Naive thymus-derived CD4-positive, alpha-beta T cell (primary cell): ENCODE measurements around the gene TBC1D4. TPM values are rescaled to one million over a fixed set of nuclear protein-coding genes. Genes with fewer than 3 reads are reported as not detected.
A peak's percentile ranks its signal among the peaks of the same experiment; 100 is the strongest.
"Not testable (repeated sequence)": the region's sequence is repeated elsewhere in the genome, so short reads cannot be mapped to it uniquely, and the experiment has no call there.

Experiments used
- ATAC-seq: fragments of 150-1000 bp; cut with Tn5 transposase; 2 replicates; pipeline ENCODE4 v1.10.0; 2021; ENCODE audit warnings: mild to moderate bottlenecking, moderate library complexity
- CTCF ChIA-PET: fragments of 350-600 bp; sonication (Branson Sonifier 250); formaldehyde crosslinking; loops from one replicate; lab custom pipeline; 2021; ENCODE audit warnings: antibody characterized with exemption; lab: Charles Lee
- POLR2A ChIA-PET: fragments of 350-600 bp; sonication (Branson Sonifier 250); formaldehyde crosslinking; loops from one replicate; lab custom pipeline; 2021; ENCODE audit warnings: antibody characterized with exemption, inconsistent platforms; lab: Charles Lee
- DNase-seq, 9 donors: peaks; one replicate each; pipeline versions ENCODE4 v3.0.0 to v3.0.0-alpha.2; 2020 to 2022; ENCODE audit warnings: mixed read lengths in 1 of 9
- H3K27ac ChIP-seq: one replicate; pipeline ENCODE4 v1.7.0; 2013; ENCODE audit warnings: mild to moderate bottlenecking, low read depth, low read length, moderate library complexity
- H3K27me3 ChIP-seq, 2 donors: one replicate each; pipeline ENCODE4 v1.7.0; 2013; ENCODE audit warnings: low read length in 2 of 2, mild to moderate bottlenecking in 2 of 2, moderate library complexity in 2 of 2; ENCODE audit not compliant: control insufficient read depth in 2 of 2, insufficient read depth in 2 of 2
- H3K36me3 ChIP-seq, 3 experiments: 1 replicate in 2 of 3; 2 replicates in 1 of 3; pipeline ENCODE4 v1.7.0; 2013; ENCODE audit warnings: low read length in 3 of 3, mild to moderate bottlenecking in 3 of 3, moderate library complexity in 1 of 3; ENCODE audit not compliant: insufficient read depth in 3 of 3, control insufficient read depth in 2 of 3
- H3K4me1 ChIP-seq, 2 donors: one replicate each; pipeline ENCODE4 v1.7.0; 2013; ENCODE audit warnings: low read length in 2 of 2, mild to moderate bottlenecking in 2 of 2, moderate library complexity in 1 of 2; ENCODE audit not compliant: control insufficient read depth in 2 of 2, insufficient read depth in 2 of 2
- H3K4me3 ChIP-seq: 2 replicates; pipeline ENCODE4 v1.7.0; 2013; ENCODE audit warnings: mild to moderate bottlenecking, low read length
- H3K9me3 ChIP-seq, 3 experiments: 1 replicate in 2 of 3; 2 replicates in 1 of 3; pipeline ENCODE4 v1.7.0; 2013; ENCODE audit warnings: low read length in 3 of 3; ENCODE audit not compliant: control insufficient read depth in 2 of 3
- H3K27ac Mint-ChIP-seq, 9 donors: one replicate each; pipeline ENCODE4 v1.8.0; 2020 to 2022; ENCODE audit warnings: mixed read lengths in 9 of 9, mild to moderate bottlenecking in 8 of 9, moderate library complexity in 5 of 9, inconsistent platforms in 2 of 9
- H3K27me3 Mint-ChIP-seq, 5 donors: one replicate each; pipeline ENCODE4 v1.8.0; 2021 to 2022; ENCODE audit warnings: mixed read lengths in 5 of 5, mild to moderate bottlenecking in 1 of 5
- H3K36me3 Mint-ChIP-seq, 5 donors: one replicate each; pipeline ENCODE4 v1.8.0; 2020 to 2022; ENCODE audit warnings: mixed read lengths in 5 of 5, mild to moderate bottlenecking in 3 of 5, inconsistent platforms in 1 of 5
- H3K4me1 Mint-ChIP-seq, 7 donors: one replicate each; pipeline ENCODE4 v1.8.0; 2020 to 2022; ENCODE audit warnings: mixed read lengths in 7 of 7, mild to moderate bottlenecking in 3 of 7, inconsistent platforms in 1 of 7
- H3K4me3 Mint-ChIP-seq, 10 donors: one replicate each; pipeline ENCODE4 v1.8.0; 2020 to 2022; ENCODE audit warnings: mild to moderate bottlenecking in 10 of 10, mixed read lengths in 10 of 10, moderate library complexity in 6 of 10, inconsistent platforms in 2 of 10
- H3K9me3 Mint-ChIP-seq, 11 donors: one replicate each; pipeline ENCODE4 v1.8.0; 2020 to 2022; ENCODE audit warnings: mixed read lengths in 11 of 11, mild to moderate bottlenecking in 4 of 11, inconsistent platforms in 1 of 11, moderate library complexity in 1 of 11
- intact Hi-C, 2 donors: fragments of 100-400 bp; cut with micrococcal nuclease; formaldehyde crosslinking; loops; one replicate each; pipeline ENCODE4 v1.15.1; 2023
- polyA plus RNA-seq, 2 donors: library from polyadenylated mRNA; unstranded; fragments of 300-500 nt; fragmentation: Illumina TruSeq; gene quantifications; one replicate each; pipeline ENCODE4 v1.2.3, GENCODE V29; 2021
- total RNA-seq, 6 experiments: library from RNA in 5 of 6; stranded (reverse) in 5 of 6; gene quantifications; 1 replicate in 5 of 6; 2 replicates in 1 of 6; pipeline ENCODE4 v1.2.3 and lab custom pipeline; 2021 to 2026

The TBC1D4 gene
- total and polyA plus RNA-seq, 7 experiments from 2014 or later = 12.4 to 73.8 (median 42.7) TPM

- intact Hi-C loops = loop anchor here (2.0 kb wide), 1 partner anchor 14 kb away; no protein-coding TSS in a partner anchor
- Histone ChIP-seq H3K4me3 (no peak overlapping the region), H3K27ac (no peak overlapping the region), H3K9me3 (no peaks in the 10 kb centered on the region), H3K4me1 (peaks cover 8 to 15% of the 10 kb centered on the region in 2 donors), H3K27me3 (no peaks in the 10 kb centered on the region), H3K36me3 (peaks cover 0 to 23% (median 11%) of the 10 kb centered on the region in 3 experiments)
- ATAC-seq (peak; percentile 38), DNase-seq (peak in 1 of 9 donors; percentile 47)
- ChIA-PET CTCF (no interaction called here), POLR2A (interaction anchor here (1.0 to 1.9 kb wide), 5 partner anchors 10 to 47 kb away, joined by 3 to 7 read pairs (median 4); no protein-coding TSS in a partner anchor)
- H3K36me3 Mint-ChIP-seq = peaks cover 19 to 44% (median 33%) of the 10 kb centered on the region in 5 donors
- peaks cover 0 to 3% (median 0%) of the 10 kb centered on the region in 11 donors for H3K9me3 Mint-ChIP-seq
- H3K27ac Mint-ChIP-seq = peak overlapping the region in 3 of 9 donors; percentile 43 to 76 (median 65)
- peak overlapping the region in 1 of 10 donors; percentile 35 for H3K4me3 Mint-ChIP-seq
- peaks cover 6 to 37% (median 29%) of the 10 kb centered on the region in 7 donors for H3K4me1 Mint-ChIP-seq
- H3K27me3 Mint-ChIP-seq = no peaks in the 10 kb centered on the region
Measured at GRCh38 chr13:75312884-75313520, 169.0 kb downstream of the TBC1D4 start.

GRCh38 chr13:75309981-75310580, 171.9 kb downstream of the TBC1D4 start:
- DNase-seq = no peak
- ChIA-PET POLR2A (interaction anchor here (0.7 kb wide), 1 partner anchor 16 kb away, joined by 4 read pairs; no protein-coding TSS in a partner anchor), CTCF (interaction anchor here (0.6 to 0.7 kb wide), 2 partner anchors 292 to 915 kb away, joined by 3 read pairs; no protein-coding TSS in a partner anchor)
- H3K36me3 ChIP-seq = peaks cover 0 to 35% (median 11%) of the 10 kb centered on the region in 3 experiments
- Mint-ChIP-seq H3K4me1 (peaks cover 4 to 18% (median 13%) of the 10 kb centered on the region in 7 donors), H3K27me3 (no peaks in the 10 kb centered on the region), H3K4me3 (no peak overlapping the region), H3K27ac (peak overlapping the region in 1 of 9 donors; percentile 12), H3K36me3 (peaks cover 30 to 63% (median 57%) of the 10 kb centered on the region in 5 donors), H3K9me3 (peaks cover 0 to 4% (median 0%) of the 10 kb centered on the region in 11 donors)
- H3K4me1 ChIP-seq = no peaks in the 10 kb centered on the region
- no peak overlapping the region for H3K4me3 ChIP-seq
- no peaks in the 10 kb centered on the region for H3K9me3 ChIP-seq
- no peaks in the 10 kb centered on the region for H3K27me3 ChIP-seq
- intact Hi-C loops = no loop called here
- no peak overlapping the region for H3K27ac ChIP-seq
- ATAC-seq = no peak

- H3K4me3 ChIP-seq = no peak overlapping the region
- ATAC-seq (no peak), DNase-seq (peak in 1 of 9 donors; percentile 43)
- intact Hi-C loops = no loop called here
- H3K27me3 Mint-ChIP-seq = no peaks in the 10 kb centered on the region
- no peak overlapping the region for H3K4me3 Mint-ChIP-seq
- no peaks in the 10 kb centered on the region for H3K9me3 ChIP-seq
- no peak overlapping the region for H3K27ac ChIP-seq
- peaks cover 38 to 79% (median 71%) of the 10 kb centered on the region in 5 donors for H3K36me3 Mint-ChIP-seq
- CTCF ChIA-PET = interaction anchor here (0.6 kb wide), 1 partner anchor 493 kb away, joined by 3 read pairs; no protein-coding TSS in a partner anchor
- H3K4me1 Mint-ChIP-seq = peaks cover 4 to 17% (median 12%) of the 10 kb centered on the region in 7 donors
- no peaks in the 10 kb centered on the region for H3K27me3 ChIP-seq
- H3K4me1 ChIP-seq = no peaks in the 10 kb centered on the region
- H3K9me3 Mint-ChIP-seq = peaks cover 0 to 13% (median 0%) of the 10 kb centered on the region in 11 donors
- peaks cover 0 to 54% (median 11%) of the 10 kb centered on the region in 3 experiments for H3K36me3 ChIP-seq
- POLR2A ChIA-PET = no interaction called here
- H3K27ac Mint-ChIP-seq = no peak overlapping the region
Measured at GRCh38 chr13:75308222-75308621, 173.7 kb downstream of the TBC1D4 start.

DNA sequence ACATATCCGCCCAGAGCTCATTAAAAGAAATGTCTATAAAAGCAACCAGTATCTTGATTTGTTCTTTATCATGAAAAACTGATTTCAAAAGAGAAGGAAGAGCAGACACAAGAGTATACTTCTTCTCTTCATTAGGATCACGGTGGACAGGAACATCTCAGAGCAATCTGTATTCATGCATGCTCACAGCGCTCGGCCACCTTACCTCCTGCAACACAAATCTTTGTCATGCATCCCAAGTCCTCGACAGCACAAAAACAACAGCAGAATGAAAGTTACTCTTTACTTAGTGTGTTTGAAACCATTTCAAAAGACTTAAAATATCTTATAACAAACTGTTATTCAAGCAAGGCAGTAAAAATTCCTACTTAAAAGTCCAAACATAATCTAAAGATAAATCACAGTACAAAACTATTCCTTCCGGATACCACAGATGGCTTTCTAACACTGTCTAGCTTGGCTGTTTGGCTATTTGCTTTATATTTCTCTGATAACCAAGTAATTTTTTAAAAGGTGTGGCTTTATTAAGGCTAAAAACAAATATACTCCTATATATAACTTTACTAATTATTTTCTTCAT, 174.5 kb downstream of the TBC1D4 start:
- Histone ChIP-seq H3K36me3 (peaks cover 0 to 61% (median 11%) of the 10 kb centered on the region in 3 experiments), H3K4me3 (no peak overlapping the region), H3K9me3 (no peaks in the 10 kb centered on the region), H3K4me1 (no peaks in the 10 kb centered on the region), H3K27ac (no peak overlapping the region), H3K27me3 (no peaks in the 10 kb centered on the region)
- ATAC-seq = no peak
- Mint-ChIP-seq H3K27me3 (no peaks in the 10 kb centered on the region), H3K36me3 (peaks cover 38 to 73% (median 72%) of the 10 kb centered on the region in 5 donors), H3K27ac (no peak overlapping the region), H3K4me3 (no peak overlapping the region), H3K9me3 (peaks cover 0 to 10% (median 0%) of the 10 kb centered on the region in 11 donors), H3K4me1 (peaks cover 0 to 14% (median 5%) of the 10 kb centered on the region in 7 donors)
- intact Hi-C loops = no loop called here
- no peak for DNase-seq
- ChIA-PET POLR2A (no interaction called here), CTCF (interaction anchor here (0.6 kb wide), 1 partner anchor 494 kb away, joined by 3 read pairs; no protein-coding TSS in a partner anchor)

DNA sequence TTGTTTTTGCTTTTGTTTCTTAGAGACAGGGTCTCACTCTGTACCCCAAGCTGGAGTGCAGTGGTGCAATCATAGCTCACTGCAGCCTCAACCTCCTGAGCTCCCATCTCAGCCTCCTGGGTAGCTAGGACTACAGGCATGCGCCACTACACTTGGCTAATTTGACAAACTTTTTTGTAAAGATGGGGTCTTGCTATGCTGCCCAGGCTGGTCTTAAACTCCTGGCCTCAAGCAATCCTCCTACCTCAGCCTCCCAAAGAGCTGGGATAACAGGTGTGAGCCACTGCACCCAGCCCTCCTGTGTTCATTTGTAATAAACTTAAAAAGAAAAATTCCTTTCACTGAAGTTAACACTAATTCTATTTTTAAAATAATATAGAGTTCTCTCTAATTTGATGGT, 175.0 kb downstream of the TBC1D4 start:
- peaks cover 0 to 14% (median 5%) of the 10 kb centered on the region in 7 donors for H3K4me1 Mint-ChIP-seq
- intact Hi-C loops, H3K27me3 Mint-ChIP-seq, CTCF ChIA-PET, H3K4me3 Mint-ChIP-seq, POLR2A ChIA-PET, H3K27ac ChIP-seq, H3K27me3 ChIP-seq, H3K27ac Mint-ChIP-seq, DNase-seq, H3K9me3 ChIP-seq, H3K4me3 ChIP-seq, H3K4me1 ChIP-seq, ATAC-seq: not testable (repeated sequence)
- peaks cover 0 to 60% (median 11%) of the 10 kb centered on the region in 3 experiments for H3K36me3 ChIP-seq
- H3K36me3 Mint-ChIP-seq = peaks cover 35 to 74% (median 69%) of the 10 kb centered on the region in 5 donors
- H3K9me3 Mint-ChIP-seq = peaks cover 0 to 10% (median 0%) of the 10 kb centered on the region in 11 donors

- ATAC-seq (no peak), DNase-seq (no peak)
- H3K27ac Mint-ChIP-seq = no peak overlapping the region
- no peaks in the 10 kb centered on the region for H3K27me3 Mint-ChIP-seq
- H3K4me1 Mint-ChIP-seq = peaks cover 4 to 17% (median 12%) of the 10 kb centered on the region in 7 donors
- intact Hi-C loops = no loop called here
- no peak overlapping the region for H3K4me3 ChIP-seq
- ChIA-PET POLR2A (no interaction called here), CTCF (no interaction called here)
- H3K36me3 ChIP-seq = peaks cover 0 to 53% (median 5%) of the 10 kb centered on the region in 3 experiments
- H3K4me3 Mint-ChIP-seq = no peak overlapping the region
- H3K4me1 ChIP-seq = peaks cover 0 to 5% of the 10 kb centered on the region in 2 donors
- H3K27me3 ChIP-seq = no peaks in the 10 kb centered on the region
- H3K36me3 Mint-ChIP-seq = peaks cover 19 to 66% (median 57%) of the 10 kb centered on the region in 5 donors
- peaks cover 0 to 10% (median 0%) of the 10 kb centered on the region in 11 donors for H3K9me3 Mint-ChIP-seq
- no peak overlapping the region for H3K27ac ChIP-seq
- H3K9me3 ChIP-seq = no peaks in the 10 kb centered on the region
Measured at GRCh38 chr13:75305059-75305458, 176.9 kb downstream of the TBC1D4 start.
